KBM-7 (cell line): ENCODE data around the gene DNAH7.
"Not testable (repeated sequence)": the region's sequence is repeated elsewhere in the genome, so short reads cannot be mapped to it uniquely, and the experiment has no call there.

Experiments
- DNase-seq: peaks from one replicate; pipeline ENCODE4 v3.0.0-alpha.2; 2015
- in situ Hi-C: fragments of 300-500 bp; cut with MboI; formaldehyde crosslinking; loops from 2 replicates; pipeline ENCODE4 v1.14.3; 2020; ENCODE audit warnings: low sequenced_read_pairs, low pct_unique_long_range_greater_than_20kb, mixed read lengths

Gene DNAH7

GRCh38 chr2:196000551-196000950 lies 68.1 kb downstream of the DNAH7 start:
- in situ Hi-C loops = no loop called here
- DNase-seq = no peak

GRCh38 chr2:195998070-195998469 lies 70.6 kb downstream of the DNAH7 start:
- no peak for DNase-seq
- in situ Hi-C loops = no loop called here

GRCh38 chr2:195995499-195995898 lies 73.1 kb downstream of the DNAH7 start:
- in situ Hi-C loops = no loop called here

DNA sequence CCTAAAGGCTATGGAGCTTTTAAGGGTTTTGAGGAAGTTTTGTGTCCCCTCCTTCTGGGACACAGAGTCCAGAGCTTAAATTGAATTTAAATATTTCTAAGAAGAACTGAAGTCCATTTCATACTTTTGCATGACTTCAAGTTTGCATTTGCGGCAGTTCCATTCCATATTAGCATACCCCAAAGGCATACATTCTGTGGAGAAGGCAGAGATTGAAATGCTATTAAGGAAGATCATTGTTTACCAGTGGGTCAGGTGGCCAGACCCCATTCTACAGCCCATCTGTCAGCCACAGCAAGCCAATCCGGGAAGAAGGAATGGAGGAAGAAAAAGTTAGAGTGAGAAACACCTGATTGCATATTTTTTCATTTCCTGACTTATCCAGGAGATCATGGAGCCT lies 75.0 kb downstream of the DNAH7 start:
- DNase-seq = no peak
- in situ Hi-C loops = no loop called here

More at GRCh38 chr2:195995499-195995898, 73.1 kb downstream of the DNAH7 start:
- DNase-seq = no peak

- peak; percentile 32 for DNase-seq
These were observed 82.9 kb downstream of the DNAH7 start for GRCh38 chr2:195985741-195986140.

DNA sequence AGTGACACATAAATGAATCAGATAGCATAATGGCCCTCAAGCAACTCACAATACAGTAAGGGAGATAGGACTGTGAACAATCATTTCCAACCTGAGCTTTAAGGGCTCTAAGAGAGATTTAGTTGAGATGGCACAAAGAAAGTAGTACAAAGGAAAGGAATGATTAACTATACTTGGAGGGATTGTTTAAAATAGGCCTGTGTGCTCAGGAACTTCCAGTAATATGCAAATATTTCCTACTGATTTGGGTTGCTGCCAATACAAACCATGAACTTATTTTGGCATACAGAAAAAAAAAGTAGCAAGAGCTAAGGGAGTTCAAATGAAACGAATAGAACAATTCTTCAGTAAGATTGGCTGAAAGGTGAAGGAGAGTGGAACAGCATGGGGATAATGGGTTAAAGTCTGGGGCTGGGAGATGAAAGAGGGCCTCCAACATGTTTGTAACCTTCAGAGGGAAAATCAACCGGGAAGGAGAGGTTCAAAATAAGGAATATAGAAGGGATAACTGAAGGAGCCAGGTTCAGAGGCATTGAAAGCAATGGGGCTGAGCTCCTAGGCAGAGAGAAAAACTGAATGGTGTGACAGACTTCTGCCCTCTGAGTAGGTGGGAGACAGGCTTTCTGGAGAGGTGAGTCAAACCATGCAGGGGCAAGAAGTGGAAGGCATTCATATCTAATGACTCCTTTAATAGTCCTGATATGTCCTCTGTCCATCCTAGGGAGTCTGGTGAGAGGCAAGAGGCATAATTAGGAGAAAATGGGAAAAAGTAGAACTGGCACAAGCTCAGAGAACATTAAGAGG lies 83.5 kb downstream of the DNAH7 start:
- peak; percentile 13 for DNase-seq
- in situ Hi-C loops = no loop called here

More at GRCh38 chr2:195985741-195986140, 82.9 kb downstream of the DNAH7 start:
- in situ Hi-C loops = no loop called here

- in situ Hi-C loops = no loop called here
- DNase-seq = no peak
These were observed 101.3 kb downstream of the DNAH7 start for GRCh38 chr2:195967336-195967735.

GRCh38 chr2:195961873-195962272 lies 106.8 kb downstream of the DNAH7 start:
- peak; percentile 31 for DNase-seq
- in situ Hi-C loops = no loop called here

GRCh38 chr2:195959341-195959740 lies 109.3 kb downstream of the DNAH7 start:
- no peak for DNase-seq

DNA sequence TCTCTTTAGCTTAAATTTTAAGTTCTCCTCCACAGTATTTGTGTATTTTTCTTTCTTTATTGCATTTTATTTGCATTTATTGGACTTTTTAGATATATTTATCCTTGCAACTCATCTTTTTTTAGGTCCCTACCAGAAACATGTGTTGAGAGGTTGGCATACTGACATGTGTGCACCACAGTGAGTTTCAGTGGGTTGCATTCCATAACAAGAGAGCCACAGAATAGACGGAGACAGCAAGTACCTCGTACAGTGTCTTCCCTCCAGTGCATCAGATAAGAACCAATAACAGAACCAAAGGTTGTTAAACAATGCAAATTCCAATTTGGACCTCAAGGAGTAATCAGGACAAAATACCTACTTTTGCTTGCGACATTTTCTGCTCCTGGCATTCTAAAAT lies 111.9 kb downstream of the DNAH7 start:
- in situ Hi-C loops = no loop called here
- no peak for DNase-seq

More at GRCh38 chr2:195959341-195959740, 109.3 kb downstream of the DNAH7 start:
- in situ Hi-C loops = no loop called here

GRCh38 chr2:195945056-195945455 lies 123.6 kb downstream of the DNAH7 start:
- no peak for DNase-seq
- in situ Hi-C loops = no loop called here

DNA sequence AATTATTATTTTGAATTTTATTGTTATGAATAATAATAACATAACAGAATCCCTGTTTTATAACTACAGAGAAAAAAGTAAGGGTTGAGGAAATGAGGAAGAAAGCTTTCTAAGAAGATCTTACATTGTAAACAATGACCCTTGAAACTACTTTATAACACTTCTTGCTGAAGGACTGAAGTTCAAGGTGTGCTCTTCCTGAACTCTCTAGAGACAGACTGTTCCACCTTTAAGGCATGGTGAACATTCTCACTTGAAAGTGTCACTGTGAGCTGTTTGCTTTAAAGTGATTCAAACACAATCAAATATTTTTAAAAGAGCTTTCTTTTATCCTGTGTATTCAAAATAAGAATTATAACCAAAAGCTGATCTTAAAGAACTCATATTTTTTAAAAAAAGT lies 131.5 kb downstream of the DNAH7 start:
- in situ Hi-C loops = no loop called here
- no peak for DNase-seq

DNA sequence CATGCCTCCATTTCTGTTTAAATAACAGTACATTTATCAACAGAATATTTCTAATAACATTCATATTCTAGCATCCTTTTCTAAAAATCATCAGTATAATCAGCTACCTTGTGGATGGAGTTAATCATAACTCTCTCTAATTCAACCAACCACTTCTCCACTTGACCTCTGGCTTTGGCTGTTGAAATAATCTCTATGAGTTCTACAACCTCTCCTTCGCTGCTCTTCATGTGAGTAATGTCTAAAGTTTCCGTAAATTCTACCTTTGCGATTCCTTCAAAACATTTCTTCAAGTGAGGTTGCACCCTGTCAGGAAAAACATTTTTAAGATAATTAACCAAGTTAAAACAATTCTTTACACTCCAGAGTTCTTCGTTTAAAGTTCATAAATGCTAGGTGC lies 134.2 kb downstream of the DNAH7 start:
- in situ Hi-C loops = no loop called here
- no peak for DNase-seq

- in situ Hi-C loops = no loop called here
- DNase-seq = no peak
These were observed 139.1 kb downstream of the DNAH7 start for GRCh38 chr2:195929531-195929930.

- DNase-seq = no peak
- in situ Hi-C loops = no loop called here
These were observed 143.5 kb downstream of the DNAH7 start for GRCh38 chr2:195925120-195925519.

GRCh38 chr2:195923889-195924288 lies 144.7 kb downstream of the DNAH7 start:
- no peak for DNase-seq
- in situ Hi-C loops = no loop called here

DNA sequence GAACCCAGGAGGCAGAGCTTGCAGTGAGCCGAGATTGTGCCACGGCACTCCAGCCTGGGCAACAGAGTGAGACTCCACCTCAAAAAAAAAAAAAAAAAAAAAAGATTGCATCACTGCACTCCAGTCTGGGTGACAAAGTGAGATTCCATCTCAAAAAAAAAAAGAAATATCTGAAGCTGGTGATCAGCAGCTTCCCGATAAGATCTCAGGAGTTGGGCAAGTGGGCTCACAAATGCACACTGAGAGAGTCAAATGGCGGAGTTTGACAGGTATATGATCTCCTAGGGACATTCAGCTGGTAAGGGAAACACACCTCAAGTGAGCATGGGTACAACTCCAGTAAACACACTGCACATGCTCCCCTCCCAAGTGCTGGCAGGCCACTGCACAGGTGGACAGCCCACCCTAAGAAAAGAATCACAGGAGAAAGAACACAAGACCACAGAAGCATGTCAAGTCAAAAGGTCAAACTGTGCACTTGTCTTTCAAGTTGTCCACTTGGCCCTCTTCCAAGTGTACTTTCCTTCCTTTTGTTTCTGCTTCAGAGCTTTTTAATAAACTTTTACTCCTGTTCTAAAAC lies 151.5 kb downstream of the DNAH7 start:
- in situ Hi-C loops, DNase-seq: not testable (repeated sequence)

- in situ Hi-C loops = no loop called here
- no peak for DNase-seq
These were observed 156.6 kb downstream of the DNAH7 start for GRCh38 chr2:195912079-195912478.

- in situ Hi-C loops = no loop called here
- no peak for DNase-seq
These were observed 158.1 kb downstream of the DNAH7 start for GRCh38 chr2:195910570-195910969.

DNA sequence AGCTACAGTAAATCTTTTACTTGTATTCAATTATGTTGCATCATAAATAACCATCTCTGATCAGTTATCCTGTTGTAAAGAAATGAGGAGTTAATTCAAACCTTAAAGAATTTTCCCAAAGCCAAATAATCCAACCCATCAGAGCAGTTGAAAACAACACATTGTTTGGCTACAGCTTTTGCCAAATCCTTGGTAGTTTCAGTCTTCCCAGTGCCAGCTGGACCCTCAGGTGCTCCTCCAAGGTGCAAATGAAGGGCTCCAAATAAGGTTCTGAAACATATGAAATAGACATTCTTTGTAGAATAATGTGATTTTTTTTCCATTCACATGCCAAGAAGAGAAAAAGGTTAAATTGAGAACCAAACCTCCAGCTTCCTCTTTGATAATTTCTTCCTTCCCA lies 158.7 kb downstream of the DNAH7 start:
- in situ Hi-C loops = no loop called here

GRCh38 chr2:195907474-195907873 lies 161.2 kb downstream of the DNAH7 start:
- in situ Hi-C loops = no loop called here

More for the DNA sequence above, 158.7 kb downstream of the DNAH7 start:
- no peak for DNase-seq

More at GRCh38 chr2:195907474-195907873, 161.2 kb downstream of the DNAH7 start:
- DNase-seq = no peak
